ENCODE data around the gene NUBP1.
"Not testable (repeated sequence)": the region's sequence is repeated elsewhere in the genome, so short reads cannot be mapped to it uniquely, and the experiment has no call there.

NUBP1 gene

DNA sequence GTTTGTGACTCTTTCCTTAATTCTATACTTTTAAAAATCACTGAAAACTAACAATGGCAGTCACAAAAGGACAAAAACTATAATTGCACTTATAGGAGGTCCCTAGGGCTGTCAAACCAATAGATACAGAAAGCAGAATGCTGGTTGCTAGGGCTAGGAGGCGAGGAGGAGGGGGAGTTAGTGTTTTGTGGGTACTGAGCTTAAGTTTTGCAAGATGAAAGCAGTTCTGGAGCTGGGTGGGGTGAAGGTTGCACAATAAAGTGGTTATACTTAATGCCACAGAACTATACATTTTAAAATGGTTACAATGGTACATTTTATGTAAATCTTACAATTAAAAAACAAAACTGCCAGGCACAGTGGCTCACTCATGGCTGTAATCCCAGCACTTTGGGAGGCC, 27.3 kb downstream of the NUBP1 start:
- H3K4me1 ChIP-seq (ENCODE audit: control extremely low read depth in 1 of 4, control insufficient read depth in 4 of 4, insufficient read depth in 4 of 4, low read length in 3 of 4) = peaks cover 0 to 13% (median 4%) of the 10 kb centered on the region in 4 experiments
- POLR2A ChIA-PET = no interaction called here
- peak; percentile 50 to 84 (median 83) for DNase-seq
- no peak overlapping the region for H3K27ac ChIP-seq (ENCODE audit: insufficient read depth in 1 of 2, low read depth in 1 of 2, low read length in 2 of 2, poor library complexity in 1 of 2, severe bottlenecking in 2 of 2)
- H3K36me3 ChIP-seq (ENCODE audit: control insufficient read depth in 4 of 4, insufficient read depth in 4 of 4, low read length in 3 of 4) = peaks cover 6 to 27% (median 18%) of the 10 kb centered on the region in 4 experiments
- no peaks in the 10 kb centered on the region for H3K27me3 ChIP-seq (replicated peaks in 2 of 5; ENCODE audit: control insufficient read depth in 4 of 5, insufficient read depth in 5 of 5, low read length in 4 of 5)
- H3K4me3 ChIP-seq (ENCODE audit: control insufficient read depth in 1 of 7, extremely low read depth in 1 of 7, insufficient read depth in 4 of 7, low read depth in 2 of 7, low read length in 6 of 7) = no peak overlapping the region
- no CpG with 5 or more reads among the region's 1 CpG for WGBS (ENCODE audit: insufficient coverage)
- CTCF ChIA-PET = interaction anchor here (0.5 to 2.8 kb wide), 3 partner anchors 118 to 1876 kb away, joined by 3 to 8 read pairs (median 4); no protein-coding TSS in a partner anchor
- H3K9me3 ChIP-seq (ENCODE audit: control extremely low read depth in 1 of 5, control insufficient read depth in 4 of 5, insufficient read depth in 2 of 5, low read depth in 1 of 5, low read length in 4 of 5) = no peaks in the 10 kb centered on the region

GRCh38 chr16:10776280-10776679, 32.6 kb downstream of the NUBP1 start:
- 29% methylated on average over 2 of the region's 4 CpGs for WGBS (ENCODE audit: insufficient coverage)
- POLR2A ChIA-PET = no interaction called here

GRCh38 chr16:10776923-10777322, 33.3 kb downstream of the NUBP1 start:
- H3K27me3 ChIP-seq (replicated peaks in 2 of 5; ENCODE audit: control insufficient read depth in 4 of 5, insufficient read depth in 5 of 5, low read length in 4 of 5); DNase-seq; CTCF ChIA-PET; H3K4me1 ChIP-seq (ENCODE audit: control extremely low read depth in 1 of 4, control insufficient read depth in 4 of 4, insufficient read depth in 4 of 4, low read length in 3 of 4); H3K36me3 ChIP-seq (ENCODE audit: control insufficient read depth in 4 of 4, insufficient read depth in 4 of 4, low read length in 3 of 4); H3K9me3 ChIP-seq (ENCODE audit: control extremely low read depth in 1 of 5, control insufficient read depth in 4 of 5, insufficient read depth in 2 of 5, low read depth in 1 of 5, low read length in 4 of 5); H3K27ac ChIP-seq (ENCODE audit: insufficient read depth in 1 of 2, low read depth in 1 of 2, low read length in 2 of 2, poor library complexity in 1 of 2, severe bottlenecking in 2 of 2); H3K4me3 ChIP-seq (ENCODE audit: control insufficient read depth in 1 of 7, extremely low read depth in 1 of 7, insufficient read depth in 4 of 7, low read depth in 2 of 7, low read length in 6 of 7): not testable (repeated sequence)
- WGBS (ENCODE audit: insufficient coverage) = 94% methylated on average over 5 of the region's 6 CpGs
- POLR2A ChIA-PET = interaction anchor here (0.6 kb wide), 1 partner anchor 38 kb away, joined by 5 read pairs; no protein-coding TSS in a partner anchor

More at GRCh38 chr16:10776280-10776679, 32.6 kb downstream of the NUBP1 start:
- Histone ChIP-seq H3K4me3 (ENCODE audit: control insufficient read depth in 1 of 7, extremely low read depth in 1 of 7, insufficient read depth in 4 of 7, low read depth in 2 of 7, low read length in 6 of 7) (no peak overlapping the region), H3K27me3 (replicated peaks in 2 of 5; ENCODE audit: control insufficient read depth in 4 of 5, insufficient read depth in 5 of 5, low read length in 4 of 5) (no peaks in the 10 kb centered on the region), H3K4me1 (ENCODE audit: control extremely low read depth in 1 of 4, control insufficient read depth in 4 of 4, insufficient read depth in 4 of 4, low read length in 3 of 4) (peaks cover 0 to 3% (median 2%) of the 10 kb centered on the region in 4 experiments), H3K36me3 (ENCODE audit: control insufficient read depth in 4 of 4, insufficient read depth in 4 of 4, low read length in 3 of 4) (peaks cover 0 to 2% (median 0%) of the 10 kb centered on the region in 4 experiments), H3K27ac (ENCODE audit: insufficient read depth in 1 of 2, low read depth in 1 of 2, low read length in 2 of 2, poor library complexity in 1 of 2, severe bottlenecking in 2 of 2) (no peak overlapping the region), H3K9me3 (ENCODE audit: control extremely low read depth in 1 of 5, control insufficient read depth in 4 of 5, insufficient read depth in 2 of 5, low read depth in 1 of 5, low read length in 4 of 5) (no peaks in the 10 kb centered on the region)
- DNase-seq = no peak
- CTCF ChIA-PET = interaction anchor here (0.6 kb wide), 1 partner anchor 51 kb away, joined by 3 read pairs; no protein-coding TSS in a partner anchor

- DNase-seq = no peak
These were observed 33.7 kb downstream of the NUBP1 start for GRCh38 chr16:10777356-10777755.

DNA sequence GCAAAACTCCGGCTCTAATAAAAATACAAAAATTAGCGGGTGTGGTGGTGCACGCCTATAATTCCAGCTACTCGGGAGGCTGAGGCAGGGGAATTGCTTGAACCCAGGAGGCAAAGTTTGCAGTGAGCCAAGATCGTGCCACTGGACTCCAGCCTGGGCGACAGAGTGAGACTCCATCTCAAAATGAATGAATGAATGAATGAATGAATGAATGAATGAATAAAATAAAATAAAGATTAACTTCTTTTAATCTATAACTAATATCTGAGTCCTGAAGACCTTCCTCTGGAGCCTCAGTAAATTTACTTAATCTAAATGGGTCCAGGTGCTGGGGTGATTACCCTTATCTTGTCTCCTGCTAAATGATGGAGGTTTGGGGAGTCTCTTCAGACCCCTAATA, 36.3 kb downstream of the NUBP1 start:
- H3K36me3 ChIP-seq (ENCODE audit: control insufficient read depth in 4 of 4, insufficient read depth in 4 of 4, low read length in 3 of 4); H3K9me3 ChIP-seq (ENCODE audit: control extremely low read depth in 1 of 5, control insufficient read depth in 4 of 5, insufficient read depth in 2 of 5, low read depth in 1 of 5, low read length in 4 of 5); H3K27me3 ChIP-seq (replicated peaks in 2 of 5; ENCODE audit: control insufficient read depth in 4 of 5, insufficient read depth in 5 of 5, low read length in 4 of 5); DNase-seq; H3K27ac ChIP-seq (ENCODE audit: insufficient read depth in 1 of 2, low read depth in 1 of 2, low read length in 2 of 2, poor library complexity in 1 of 2, severe bottlenecking in 2 of 2); POLR2A ChIA-PET; H3K4me1 ChIP-seq (ENCODE audit: control extremely low read depth in 1 of 4, control insufficient read depth in 4 of 4, insufficient read depth in 4 of 4, low read length in 3 of 4); H3K4me3 ChIP-seq (ENCODE audit: control insufficient read depth in 1 of 7, extremely low read depth in 1 of 7, insufficient read depth in 4 of 7, low read depth in 2 of 7, low read length in 6 of 7): not testable (repeated sequence)
- CTCF ChIA-PET = interaction anchor here (1.4 kb wide), 1 partner anchor 10 kb away, joined by 3 read pairs; no protein-coding TSS in a partner anchor
- WGBS (ENCODE audit: insufficient coverage) = 98% methylated on average over 5 of the region's 6 CpGs

More at GRCh38 chr16:10777356-10777755, 33.7 kb downstream of the NUBP1 start:
- Histone ChIP-seq H3K9me3 (ENCODE audit: control extremely low read depth in 1 of 5, control insufficient read depth in 4 of 5, insufficient read depth in 2 of 5, low read depth in 1 of 5, low read length in 4 of 5) (no peaks in the 10 kb centered on the region), H3K27me3 (replicated peaks in 2 of 5; ENCODE audit: control insufficient read depth in 4 of 5, insufficient read depth in 5 of 5, low read length in 4 of 5) (no peaks in the 10 kb centered on the region), H3K36me3 (ENCODE audit: control insufficient read depth in 4 of 4, insufficient read depth in 4 of 4, low read length in 3 of 4) (peaks cover 0 to 2% (median 0%) of the 10 kb centered on the region in 4 experiments), H3K27ac (ENCODE audit: insufficient read depth in 1 of 2, low read depth in 1 of 2, low read length in 2 of 2, poor library complexity in 1 of 2, severe bottlenecking in 2 of 2) (no peak overlapping the region), H3K4me3 (ENCODE audit: control insufficient read depth in 1 of 7, extremely low read depth in 1 of 7, insufficient read depth in 4 of 7, low read depth in 2 of 7, low read length in 6 of 7) (no peak overlapping the region), H3K4me1 (ENCODE audit: control extremely low read depth in 1 of 4, control insufficient read depth in 4 of 4, insufficient read depth in 4 of 4, low read length in 3 of 4) (peaks cover 0 to 2% (median 0%) of the 10 kb centered on the region in 4 experiments)
- ChIA-PET CTCF (interaction anchor here (0.7 kb wide), 1 partner anchor 15 kb away, joined by 3 read pairs; no protein-coding TSS in a partner anchor), POLR2A (no interaction called here)
- 97% methylated on average over 12 of the region's 12 CpGs for WGBS (ENCODE audit: insufficient coverage)

GRCh38 chr16:10780628-10781027, 37.0 kb downstream of the NUBP1 start:
- Histone ChIP-seq H3K36me3 (ENCODE audit: control insufficient read depth in 4 of 4, insufficient read depth in 4 of 4, low read length in 3 of 4) (no peaks in the 10 kb centered on the region), H3K9me3 (ENCODE audit: control extremely low read depth in 1 of 5, control insufficient read depth in 4 of 5, insufficient read depth in 2 of 5, low read depth in 1 of 5, low read length in 4 of 5) (no peaks in the 10 kb centered on the region), H3K27me3 (replicated peaks in 2 of 5; ENCODE audit: control insufficient read depth in 4 of 5, insufficient read depth in 5 of 5, low read length in 4 of 5) (no peaks in the 10 kb centered on the region), H3K4me1 (ENCODE audit: control extremely low read depth in 1 of 4, control insufficient read depth in 4 of 4, insufficient read depth in 4 of 4, low read length in 3 of 4) (peaks cover 0 to 2% (median 0%) of the 10 kb centered on the region in 4 experiments), H3K27ac (ENCODE audit: insufficient read depth in 1 of 2, low read depth in 1 of 2, low read length in 2 of 2, poor library complexity in 1 of 2, severe bottlenecking in 2 of 2) (no peak overlapping the region), H3K4me3 (ENCODE audit: control insufficient read depth in 1 of 7, extremely low read depth in 1 of 7, insufficient read depth in 4 of 7, low read depth in 2 of 7, low read length in 6 of 7) (no peak overlapping the region)
- no peak for DNase-seq
- POLR2A ChIA-PET = no interaction called here
- 93% methylated on average over 4 of the region's 4 CpGs for WGBS (ENCODE audit: insufficient coverage)
- CTCF ChIA-PET = interaction anchor here (1.4 kb wide), 1 partner anchor 11 kb away, joined by 3 read pairs; no protein-coding TSS in a partner anchor

DNA sequence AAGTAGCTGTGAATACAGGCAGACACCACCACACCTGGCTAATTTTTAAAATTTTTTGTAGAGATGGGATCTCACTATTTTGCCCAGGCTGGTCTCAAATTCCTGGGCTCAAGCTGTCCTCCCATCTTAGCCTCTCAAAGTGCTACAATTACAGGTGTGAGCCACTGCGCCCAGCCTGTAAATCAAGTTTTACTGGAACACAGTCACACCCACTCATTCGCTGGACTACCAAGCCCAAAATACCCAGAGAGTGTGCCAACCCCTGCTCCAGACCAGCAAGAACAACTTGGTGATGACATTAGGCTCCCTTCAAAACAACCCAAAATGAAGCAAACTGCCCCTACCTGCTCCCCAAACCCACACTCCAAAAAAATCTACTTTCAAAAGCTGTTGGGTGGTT, 39.0 kb downstream of the NUBP1 start:
- Histone ChIP-seq H3K4me1 (ENCODE audit: control extremely low read depth in 1 of 4, control insufficient read depth in 4 of 4, insufficient read depth in 4 of 4, low read length in 3 of 4) (no peaks in the 10 kb centered on the region), H3K27ac (ENCODE audit: insufficient read depth in 1 of 2, low read depth in 1 of 2, low read length in 2 of 2, poor library complexity in 1 of 2, severe bottlenecking in 2 of 2) (no peak overlapping the region), H3K27me3 (replicated peaks in 2 of 5; ENCODE audit: control insufficient read depth in 4 of 5, insufficient read depth in 5 of 5, low read length in 4 of 5) (no peaks in the 10 kb centered on the region), H3K4me3 (ENCODE audit: control insufficient read depth in 1 of 7, extremely low read depth in 1 of 7, insufficient read depth in 4 of 7, low read depth in 2 of 7, low read length in 6 of 7) (no peak overlapping the region), H3K36me3 (ENCODE audit: control insufficient read depth in 4 of 4, insufficient read depth in 4 of 4, low read length in 3 of 4) (no peaks in the 10 kb centered on the region), H3K9me3 (ENCODE audit: control extremely low read depth in 1 of 5, control insufficient read depth in 4 of 5, insufficient read depth in 2 of 5, low read depth in 1 of 5, low read length in 4 of 5) (no peaks in the 10 kb centered on the region)
- DNase-seq = no peak
- POLR2A ChIA-PET = no interaction called here
- CTCF ChIA-PET = interaction anchor here (0.6 kb wide), 1 partner anchor 85 kb away, joined by 3 read pairs; no protein-coding TSS in a partner anchor
- WGBS (ENCODE audit: insufficient coverage) = 100% methylated on average over 2 of the region's 2 CpGs

Measured in common myeloid progenitor, CD34-positive (primary cell).